Measurements from ENCODE around the gene IGSF5. TPM values are rescaled to one million over a fixed set of nuclear protein-coding genes. Genes with fewer than 3 reads are reported as not detected.

IGSF5 gene
- polyA plus RNA-seq, 1 donor = 0.67 TPM

- Histone ChIP-seq H3K4me3 (ENCODE audit: low read length) (no peak overlapping the region), H3K27me3 (ENCODE audit: control insufficient read depth, insufficient read depth, low read length) (no peaks in the 10 kb centered on the region), H3K27ac (ENCODE audit: low read length) (no peak overlapping the region), H3K9me3 (ENCODE audit: control insufficient read depth, low read depth, low read length) (no peaks in the 10 kb centered on the region), H3K36me3 (ENCODE audit: control insufficient read depth, insufficient read depth, low read length) (no peaks in the 10 kb centered on the region), H3K4me1 (ENCODE audit: control insufficient read depth, insufficient read depth, low read length) (no peaks in the 10 kb centered on the region)
- WGBS (ENCODE audit: insufficient coverage, low lambda C conversion rate) = no CpG with 5 or more reads among the region's 5 CpGs
- DNase-seq = no peak
Measured at GRCh38 chr21:39809936-39810335, 65.0 kb downstream of the IGSF5 start.

GRCh38 chr21:39812983-39813382 is 68.0 kb downstream of the IGSF5 start:
- no peak for DNase-seq
- Histone ChIP-seq H3K4me3 (ENCODE audit: low read length) (no peak overlapping the region), H3K27ac (ENCODE audit: low read length) (no peak overlapping the region), H3K9me3 (ENCODE audit: control insufficient read depth, low read depth, low read length) (no peaks in the 10 kb centered on the region), H3K27me3 (ENCODE audit: control insufficient read depth, insufficient read depth, low read length) (no peaks in the 10 kb centered on the region), H3K36me3 (ENCODE audit: control insufficient read depth, insufficient read depth, low read length) (no peaks in the 10 kb centered on the region), H3K4me1 (ENCODE audit: control insufficient read depth, insufficient read depth, low read length) (no peaks in the 10 kb centered on the region)
- no CpG with 5 or more reads among the region's 1 CpG for WGBS (ENCODE audit: insufficient coverage, low lambda C conversion rate)

- no CpG with 5 or more reads among the region's 2 CpGs for WGBS (ENCODE audit: insufficient coverage, low lambda C conversion rate)
Measured at GRCh38 chr21:39818557-39818956, 73.6 kb downstream of the IGSF5 start.

GRCh38 chr21:39822042-39822441 is 77.1 kb downstream of the IGSF5 start:
- no peaks in the 10 kb centered on the region for H3K36me3 ChIP-seq (ENCODE audit: control insufficient read depth, insufficient read depth, low read length)
- WGBS (ENCODE audit: insufficient coverage, low lambda C conversion rate) = 100% methylated on average over 1 of the region's 3 CpGs

More at GRCh38 chr21:39818557-39818956, 73.6 kb downstream of the IGSF5 start:
- Histone ChIP-seq H3K9me3 (ENCODE audit: control insufficient read depth, low read depth, low read length) (no peaks in the 10 kb centered on the region), H3K27ac (ENCODE audit: low read length) (no peak overlapping the region), H3K27me3 (ENCODE audit: control insufficient read depth, insufficient read depth, low read length) (no peaks in the 10 kb centered on the region), H3K4me3 (ENCODE audit: low read length) (no peak overlapping the region), H3K36me3 (ENCODE audit: control insufficient read depth, insufficient read depth, low read length) (no peaks in the 10 kb centered on the region), H3K4me1 (ENCODE audit: control insufficient read depth, insufficient read depth, low read length) (no peaks in the 10 kb centered on the region)
- DNase-seq = no peak

GRCh38 chr21:39825250-39825649 is 80.3 kb downstream of the IGSF5 start:
- Histone ChIP-seq H3K4me3 (ENCODE audit: low read length) (no peak overlapping the region), H3K36me3 (ENCODE audit: control insufficient read depth, insufficient read depth, low read length) (no peaks in the 10 kb centered on the region), H3K4me1 (ENCODE audit: control insufficient read depth, insufficient read depth, low read length) (no peaks in the 10 kb centered on the region), H3K9me3 (ENCODE audit: control insufficient read depth, low read depth, low read length) (no peaks in the 10 kb centered on the region), H3K27ac (ENCODE audit: low read length) (no peak overlapping the region), H3K27me3 (ENCODE audit: control insufficient read depth, insufficient read depth, low read length) (no peaks in the 10 kb centered on the region)
- WGBS (ENCODE audit: insufficient coverage, low lambda C conversion rate) = no CpG with 5 or more reads among the region's 1 CpG
- no peak for DNase-seq

More at GRCh38 chr21:39822042-39822441, 77.1 kb downstream of the IGSF5 start:
- no peaks in the 10 kb centered on the region for H3K27me3 ChIP-seq (ENCODE audit: control insufficient read depth, insufficient read depth, low read length)
- no peak for DNase-seq
- H3K9me3 ChIP-seq (ENCODE audit: control insufficient read depth, low read depth, low read length) = no peaks in the 10 kb centered on the region
- H3K4me3 ChIP-seq (ENCODE audit: low read length) = no peak overlapping the region
- no peaks in the 10 kb centered on the region for H3K4me1 ChIP-seq (ENCODE audit: control insufficient read depth, insufficient read depth, low read length)
- no peak overlapping the region for H3K27ac ChIP-seq (ENCODE audit: low read length)

- H3K36me3 ChIP-seq (ENCODE audit: control insufficient read depth, insufficient read depth, low read length) = no peaks in the 10 kb centered on the region
- H3K4me1 ChIP-seq (ENCODE audit: control insufficient read depth, insufficient read depth, low read length) = no peaks in the 10 kb centered on the region
- WGBS (ENCODE audit: insufficient coverage, low lambda C conversion rate) = 80% methylated on average over 1 of the region's 4 CpGs
- no peaks in the 10 kb centered on the region for H3K27me3 ChIP-seq (ENCODE audit: control insufficient read depth, insufficient read depth, low read length)
- H3K4me3 ChIP-seq (ENCODE audit: low read length) = no peak overlapping the region
- H3K9me3 ChIP-seq (ENCODE audit: control insufficient read depth, low read depth, low read length) = peaks cover 4% of the 10 kb centered on the region
- no peak overlapping the region for H3K27ac ChIP-seq (ENCODE audit: low read length)
- DNase-seq = no peak
Measured at GRCh38 chr21:39834543-39834942, 89.6 kb downstream of the IGSF5 start.

GRCh38 chr21:39837861-39838359 is 92.9 kb downstream of the IGSF5 start:
- no peak overlapping the region for H3K27ac ChIP-seq (ENCODE audit: low read length)
- no peaks in the 10 kb centered on the region for H3K36me3 ChIP-seq (ENCODE audit: control insufficient read depth, insufficient read depth, low read length)
- peaks cover 4% of the 10 kb centered on the region for H3K9me3 ChIP-seq (ENCODE audit: control insufficient read depth, low read depth, low read length)
- H3K4me3 ChIP-seq (ENCODE audit: low read length) = no peak overlapping the region
- no peak for DNase-seq
- no peaks in the 10 kb centered on the region for H3K27me3 ChIP-seq (ENCODE audit: control insufficient read depth, insufficient read depth, low read length)
- H3K4me1 ChIP-seq (ENCODE audit: control insufficient read depth, insufficient read depth, low read length) = no peaks in the 10 kb centered on the region
- WGBS (ENCODE audit: insufficient coverage, low lambda C conversion rate) = 33% methylated on average over 1 of the region's 4 CpGs

- Histone ChIP-seq H3K36me3 (ENCODE audit: control insufficient read depth, insufficient read depth, low read length) (no peaks in the 10 kb centered on the region), H3K27me3 (ENCODE audit: control insufficient read depth, insufficient read depth, low read length) (no peaks in the 10 kb centered on the region), H3K4me3 (ENCODE audit: low read length) (no peak overlapping the region), H3K4me1 (ENCODE audit: control insufficient read depth, insufficient read depth, low read length) (no peaks in the 10 kb centered on the region), H3K27ac (ENCODE audit: low read length) (no peak overlapping the region), H3K9me3 (ENCODE audit: control insufficient read depth, low read depth, low read length) (no peaks in the 10 kb centered on the region)
- no CpG with 5 or more reads among the region's 22 CpGs for WGBS (ENCODE audit: insufficient coverage, low lambda C conversion rate)
- DNase-seq = no peak
Measured at GRCh38 chr21:39840373-39841097, 95.6 kb downstream of the IGSF5 start.

GRCh38 chr21:39842741-39843459 is 97.9 kb downstream of the IGSF5 start:
- Histone ChIP-seq H3K4me1 (ENCODE audit: control insufficient read depth, insufficient read depth, low read length) (no peaks in the 10 kb centered on the region), H3K27ac (ENCODE audit: low read length) (no peak overlapping the region), H3K4me3 (ENCODE audit: low read length) (no peak overlapping the region), H3K36me3 (ENCODE audit: control insufficient read depth, insufficient read depth, low read length) (no peaks in the 10 kb centered on the region), H3K27me3 (ENCODE audit: control insufficient read depth, insufficient read depth, low read length) (no peaks in the 10 kb centered on the region), H3K9me3 (ENCODE audit: control insufficient read depth, low read depth, low read length) (no peaks in the 10 kb centered on the region)
- DNase-seq = no peak
- 100% methylated on average over 2 of the region's 14 CpGs for WGBS (ENCODE audit: insufficient coverage, low lambda C conversion rate)

GRCh38 chr21:39843483-39843882 is 98.5 kb downstream of the IGSF5 start:
- 100% methylated on average over 1 of the region's 4 CpGs for WGBS (ENCODE audit: insufficient coverage, low lambda C conversion rate)
- Histone ChIP-seq H3K9me3 (ENCODE audit: control insufficient read depth, low read depth, low read length) (no peaks in the 10 kb centered on the region), H3K36me3 (ENCODE audit: control insufficient read depth, insufficient read depth, low read length) (no peaks in the 10 kb centered on the region), H3K4me1 (ENCODE audit: control insufficient read depth, insufficient read depth, low read length) (no peaks in the 10 kb centered on the region), H3K27ac (ENCODE audit: low read length) (no peak overlapping the region), H3K4me3 (ENCODE audit: low read length) (no peak overlapping the region), H3K27me3 (ENCODE audit: control insufficient read depth, insufficient read depth, low read length) (no peaks in the 10 kb centered on the region)
- no peak for DNase-seq

Data from large intestine (tissue), 3 donors.